ENCODE measurements around the gene FBLL1.

GRCh38 chr5:168480601-168481000 is 48.5 kb upstream of the FBLL1 start:
- no peak for TF ChIP-seq CTCF (IDR thresholded peaks at IDR 0.05; ENCODE audit: low read length)
- no peak for TF ChIP-seq EZH2 (IDR thresholded peaks at IDR 0.05; ENCODE audit: borderline replicate concordance, low read length)
